ENCODE data around the gene AKT1. TPM values are rescaled to one million over a fixed set of nuclear protein-coding genes. Genes with fewer than 3 reads are reported as not detected.

AKT1 gene
- total RNA-seq, 1 donor from 2014 or later, result 261 TPM

GRCh38 chr14:104723651-104724406, 71.7 kb downstream of the AKT1 start, which contains the start of gene ADSS1:
ADSS1 (plus strand) TSS chr14:104724229; CDS start chr14:104724271, 42 bp downstream.
- DNase-seq (ENCODE audit: low read depth), result no peak

- DNase-seq (ENCODE audit: low read depth), result no peak
These were observed 72.5 kb downstream of the AKT1 start for GRCh38 chr14:104722938-104723650.

GRCh38 chr14:104721505-104722431, 73.8 kb downstream of the AKT1 start:
- no peak for DNase-seq (ENCODE audit: low read depth)

Other genes with a start within 250 kb of the AKT1 start
- gene C14orf180, start 216.0 kb downstream of the AKT1 start, total RNA-seq, result not detected in 2 replicates
- gene TMEM179, start 191.0 kb downstream of the AKT1 start, total RNA-seq, result not detected in 2 replicates
- 51.2 and 80.9 TPM in 2 replicates for gene INF2, start 106.1 kb downstream of the AKT1 start, total RNA-seq
- 0.87 and 2.8 TPM in 2 replicates for gene ADSS1, start 71.5 kb downstream of the AKT1 start, total RNA-seq
- gene SIVA1, start 42.6 kb downstream of the AKT1 start, total RNA-seq, result 38.8 and 248 TPM in 2 replicates
- 7.6 and 8.1 TPM in 2 replicates for gene ZBTB42, start 5.4 kb upstream of the AKT1 start, total RNA-seq
- 31.3 and 40.1 TPM in 2 replicates for gene CEP170B, start 69.5 kb upstream of the AKT1 start, total RNA-seq
- gene PLD4, start 129.1 kb upstream of the AKT1 start, total RNA-seq, result 0.05 TPM in 1 of 2 replicates, not detected in the other
- gene AHNAK2, start 182.6 kb upstream of the AKT1 start, total RNA-seq, result 33.2 and 60.5 TPM in 2 replicates
- 8.7 and 17.8 TPM in 2 replicates for gene CLBA1, start 190.0 kb upstream of the AKT1 start, total RNA-seq
- gene CDCA4, start 225.3 kb upstream of the AKT1 start, total RNA-seq, result 8.8 and 43.6 TPM in 2 replicates